ENCODE measurements around the gene GIT2. TPM values are rescaled to one million over a fixed set of nuclear protein-coding genes. Genes with fewer than 3 reads are reported as not detected.

The GIT2 gene
- total and polyA plus RNA-seq, 2 of the 13 experiments (the other 11 are each of a cell fraction or from before 2014, with no cell fraction given): 18.4 to 19.8 TPM

GRCh38 chr12:109995686-109996482 lies at the start of gene GIT2 (continued):
- TF ChIP-seq CTCF (CRISPR knock-in tag; IDR thresholded peaks at IDR 0.05): no peak; the same call in 1 of the 2 replicates
- TF ChIP-seq ZNF431 (CRISPR knock-in tag; IDR thresholded peaks at IDR 0.05; ENCODE audit: borderline replicate concordance, low read depth): peak; percentile 19; the same call in 1 of the 2 replicates
- TF ChIP-seq AGO1 (IDR thresholded peaks at IDR 0.05; ENCODE audit: low read depth, low read length, poor library complexity, severe bottlenecking): no peak
- 0 out of 2 replicates have a peak, but pooled peaks have one; percentile 86 for TF ChIP-seq DNMT1 (CRISPR knock-in tag; IDR thresholded peaks at IDR 0.05)
- peak; percentile 83 for TF ChIP-seq ZNF430 (CRISPR knock-in tag; IDR thresholded peaks at IDR 0.05)
- TF ChIP-seq ZNF354B (CRISPR knock-in tag; IDR thresholded peaks at IDR 0.05): 0 out of 2 replicates have a peak, but pooled peaks have one; percentile 67
- no peak for TF ChIP-seq RFXANK (CRISPR knock-in tag; IDR thresholded peaks at IDR 0.05)
- peak; percentile 31; the same call in 1 of the 2 replicates for TF ChIP-seq ZNF614 (CRISPR knock-in tag; IDR thresholded peaks at IDR 0.05; ENCODE audit: borderline replicate concordance)
- TF ChIP-seq RAD21 (CRISPR knock-in tag; IDR thresholded peaks at IDR 0.05): peak; percentile 34; the same call in 1 of the 2 replicates
- no peak for TF ChIP-seq ZNF619 (CRISPR knock-in tag; IDR thresholded peaks at IDR 0.05)
- TF ChIP-seq ESRRA (CRISPR knock-in tag; IDR thresholded peaks at IDR 0.05; ENCODE audit: low read depth): 0 out of 2 replicates have a peak, but pooled peaks have one; percentile 51
- TF ChIP-seq ZNF318 (CRISPR knock-in tag; IDR thresholded peaks at IDR 0.05): 0 out of 2 replicates have a peak, but pooled peaks have one; percentile 62
- TF ChIP-seq SMARCC2 (IDR thresholded peaks at IDR 0.05): no peak
- TF ChIP-seq ZBTB39 (CRISPR knock-in tag; IDR thresholded peaks at IDR 0.05): no peak
- TF ChIP-seq MXD3 (CRISPR knock-in tag; IDR thresholded peaks at IDR 0.05): peak; percentile 90
- TF ChIP-seq ZNF766 (CRISPR knock-in tag; IDR thresholded peaks at IDR 0.05; ENCODE audit: borderline replicate concordance): 0 out of 2 replicates have a peak, but pooled peaks have one; percentile 65

Measured in HepG2 (cell line).